Measurements from ENCODE around the gene TNNI3K.

The TNNI3K gene

DNA sequence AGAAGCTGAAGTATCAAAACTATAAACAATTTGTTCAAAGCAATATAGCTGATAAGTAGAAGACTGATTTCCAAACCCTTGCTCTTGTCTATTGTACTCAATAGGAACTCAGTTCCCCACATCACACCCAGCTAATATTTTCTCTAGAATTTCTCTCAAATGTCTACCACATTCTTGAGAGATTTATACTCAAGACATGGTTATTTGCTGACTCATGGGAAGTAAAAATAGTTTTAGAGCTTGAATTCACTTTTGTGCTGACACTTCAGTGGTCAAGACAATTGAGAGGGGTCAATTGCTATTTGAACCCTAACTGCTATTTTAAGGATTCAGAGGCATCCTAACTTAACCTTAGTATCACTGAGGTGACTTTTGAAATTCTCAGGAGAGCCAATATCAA lies 99.0 kb downstream of the TNNI3K start:
- H3K4me3 ChIP-seq (ENCODE audit: low read length): no peak overlapping the region
- DNase-seq (ENCODE audit: low read depth): no peak
- TF ChIP-seq, protein P1, sequence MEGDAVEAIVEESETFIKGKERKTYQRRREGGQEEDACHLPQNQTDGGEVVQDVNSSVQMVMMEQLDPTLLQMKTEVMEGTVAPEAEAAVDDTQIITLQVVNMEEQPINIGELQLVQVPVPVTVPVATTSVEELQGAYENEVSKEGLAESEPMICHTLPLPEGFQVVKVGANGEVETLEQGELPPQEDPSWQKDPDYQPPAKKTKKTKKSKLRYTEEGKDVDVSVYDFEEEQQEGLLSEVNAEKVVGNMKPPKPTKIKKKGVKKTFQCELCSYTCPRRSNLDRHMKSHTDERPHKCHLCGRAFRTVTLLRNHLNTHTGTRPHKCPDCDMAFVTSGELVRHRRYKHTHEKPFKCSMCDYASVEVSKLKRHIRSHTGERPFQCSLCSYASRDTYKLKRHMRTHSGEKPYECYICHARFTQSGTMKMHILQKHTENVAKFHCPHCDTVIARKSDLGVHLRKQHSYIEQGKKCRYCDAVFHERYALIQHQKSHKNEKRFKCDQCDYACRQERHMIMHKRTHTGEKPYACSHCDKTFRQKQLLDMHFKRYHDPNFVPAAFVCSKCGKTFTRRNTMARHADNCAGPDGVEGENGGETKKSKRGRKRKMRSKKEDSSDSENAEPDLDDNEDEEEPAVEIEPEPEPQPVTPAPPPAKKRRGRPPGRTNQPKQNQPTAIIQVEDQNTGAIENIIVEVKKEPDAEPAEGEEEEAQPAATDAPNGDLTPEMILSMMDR (conservative IDR thresholded peaks at IDR 0.05; ENCODE audit: low read length): no peak

DNA sequence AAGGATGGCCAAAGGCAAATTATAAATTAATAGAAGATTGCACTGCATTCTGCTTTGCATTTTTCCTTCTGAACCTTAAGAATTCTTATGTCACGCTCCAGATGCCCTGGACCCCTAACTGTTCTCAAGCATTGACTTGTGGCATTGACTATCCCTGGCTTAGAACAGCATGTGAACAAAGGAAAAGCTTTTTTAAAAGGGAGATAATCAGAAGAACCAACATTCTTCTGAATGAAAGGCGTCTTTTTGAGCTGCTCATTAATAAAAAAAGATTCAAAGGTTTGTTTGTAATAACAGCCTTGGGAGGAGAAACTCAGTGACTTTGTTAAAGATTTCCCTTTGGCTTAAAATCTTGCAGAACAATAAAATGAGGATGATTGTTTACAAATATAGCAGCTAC lies 105.5 kb downstream of the TNNI3K start:
- TF ChIP-seq, protein P1 (conservative IDR thresholded peaks at IDR 0.05; ENCODE audit: low read length): no peak
- DNase-seq (ENCODE audit: low read depth): no peak
- no peak overlapping the region for H3K4me3 ChIP-seq (ENCODE audit: low read length)

DNA sequence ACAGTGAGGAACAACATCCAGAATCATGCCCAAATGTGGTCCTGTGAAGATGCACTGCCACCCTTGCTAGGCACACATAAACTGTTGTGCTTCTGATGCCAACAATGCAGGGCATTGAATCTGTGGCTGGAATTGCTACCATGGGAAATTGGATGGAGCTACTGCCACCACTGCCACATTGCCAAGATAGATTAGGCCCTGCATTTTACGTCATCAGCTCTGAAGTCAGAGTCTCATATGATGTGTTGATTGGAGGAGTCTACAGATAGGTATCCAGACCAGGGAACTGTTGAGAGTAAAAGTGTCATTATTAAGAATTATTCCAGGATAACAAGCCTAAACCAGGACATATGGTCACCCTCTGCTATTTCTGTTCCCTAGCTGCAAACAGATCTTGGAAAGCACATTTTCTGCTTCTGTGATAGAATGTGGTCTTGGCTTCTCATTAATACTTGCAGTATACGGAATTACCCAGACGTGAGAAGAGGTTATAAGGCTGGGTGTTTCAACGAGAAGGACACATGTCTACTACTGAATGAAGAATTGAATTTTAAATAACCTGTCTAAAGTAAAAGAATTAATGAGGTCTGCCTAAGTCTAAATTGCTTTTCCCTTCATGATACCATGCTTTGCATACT lies 106.6 kb downstream of the TNNI3K start:
- TF ChIP-seq, protein P1 (conservative IDR thresholded peaks at IDR 0.05; ENCODE audit: low read length): no peak
- DNase-seq (ENCODE audit: low read depth): no peak
- H3K4me3 ChIP-seq (ENCODE audit: low read length): no peak overlapping the region

DNA sequence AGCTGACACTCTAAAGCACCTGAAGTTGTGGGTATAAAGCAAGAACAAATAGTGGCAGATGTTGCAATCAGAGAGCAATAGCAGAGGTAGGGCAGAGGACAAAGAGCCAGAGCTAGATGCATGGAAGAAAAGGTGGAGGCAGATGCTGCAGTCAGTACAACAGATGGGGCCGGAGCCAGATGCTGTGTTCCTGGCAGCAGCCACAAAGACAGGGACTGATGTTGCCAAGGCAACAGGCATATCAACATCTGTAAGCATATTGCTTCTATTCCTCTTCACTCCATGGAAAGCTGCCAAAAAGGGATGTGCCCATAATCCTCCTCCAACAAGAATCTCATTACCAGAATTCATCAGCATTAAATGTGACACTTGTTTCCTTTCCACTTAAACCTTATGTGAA lies 108.0 kb downstream of the TNNI3K start:
- TF ChIP-seq, protein P1 (conservative IDR thresholded peaks at IDR 0.05; ENCODE audit: low read length): no peak
- no peak for DNase-seq (ENCODE audit: low read depth)
- H3K4me3 ChIP-seq (ENCODE audit: low read length): no peak overlapping the region

DNA sequence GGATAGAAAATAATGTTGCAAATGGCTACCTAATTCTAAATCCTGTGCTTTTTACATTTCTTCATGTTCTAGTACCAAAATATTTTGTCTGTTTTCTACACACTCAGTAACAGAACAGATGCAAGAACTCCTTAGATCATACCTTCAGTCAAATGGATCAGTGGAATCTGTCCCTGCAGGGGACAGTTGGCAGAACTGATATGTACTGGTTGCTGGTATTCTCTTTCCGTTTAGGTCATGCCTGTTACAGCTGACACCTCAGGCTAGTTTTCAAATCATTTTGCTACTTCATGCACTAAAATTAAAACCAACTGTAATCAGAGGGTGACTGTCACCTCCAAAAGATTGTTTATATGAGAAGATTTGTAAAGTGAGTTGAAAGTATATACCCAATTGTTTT lies 109.2 kb downstream of the TNNI3K start:
- TF ChIP-seq, protein P1 (conservative IDR thresholded peaks at IDR 0.05; ENCODE audit: low read length): no peak
- H3K4me3 ChIP-seq (ENCODE audit: low read length): no peak overlapping the region
- no peak for DNase-seq (ENCODE audit: low read depth)

DNA sequence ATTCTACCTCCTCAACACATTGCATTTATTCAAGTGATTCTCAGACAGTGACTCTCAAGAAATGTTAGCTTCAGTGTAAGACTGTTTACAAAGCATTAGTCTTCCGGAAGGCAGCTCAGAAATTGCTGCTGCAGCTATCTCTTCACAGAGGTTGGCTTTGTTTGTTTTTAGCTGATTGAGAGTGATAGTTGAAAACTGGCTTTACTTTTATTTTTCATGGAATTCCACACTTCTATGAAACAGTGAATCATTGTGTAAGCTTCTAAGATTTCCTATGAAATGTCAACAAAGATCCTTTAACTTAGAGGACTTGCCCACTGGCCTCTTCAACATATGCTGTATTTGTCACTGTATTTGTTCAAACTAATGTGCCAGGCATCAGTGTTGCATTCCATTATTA lies 121.3 kb downstream of the TNNI3K start:
- no peak overlapping the region for H3K4me3 ChIP-seq (ENCODE audit: low read length)
- TF ChIP-seq, protein P1 (conservative IDR thresholded peaks at IDR 0.05; ENCODE audit: low read length): no peak
- DNase-seq (ENCODE audit: low read depth): no peak

DNA sequence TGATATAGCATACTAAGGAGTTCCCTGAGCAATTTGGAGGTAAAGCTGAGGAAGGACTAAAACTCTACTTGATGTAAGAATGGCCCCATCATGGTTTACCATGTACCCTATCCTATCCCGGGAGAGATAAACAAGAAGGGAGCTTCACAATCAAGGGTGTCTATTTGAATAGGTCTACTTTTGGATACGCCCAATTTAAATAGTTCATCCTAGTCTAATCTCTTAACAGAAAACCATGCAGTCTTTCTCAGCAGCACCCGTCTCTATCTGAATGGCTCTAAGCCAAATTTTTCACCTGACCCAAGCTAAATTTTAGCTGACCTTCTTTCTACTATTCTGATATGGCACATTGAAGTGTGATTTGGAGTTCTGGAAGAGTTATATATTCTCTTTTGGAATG lies 122.0 kb downstream of the TNNI3K start:
- no peak overlapping the region for H3K4me3 ChIP-seq (ENCODE audit: low read length)
- TF ChIP-seq, protein P1 (conservative IDR thresholded peaks at IDR 0.05; ENCODE audit: low read length): no peak
- no peak for DNase-seq (ENCODE audit: low read depth)

Measured in AG10803 (cell line).